Activated CD4-positive, alpha-beta T cell treated with anti-CD3 and anti-CD28 coated beads, Interleukin-2, Interleukin-4, amounts not matched to agents 100 ng/mL and 50 ng/mL, durations not matched to agents 16 hours and 8 hours (primary cell): Measurements from ENCODE around the gene MYO1H.
"Not testable (repeated sequence)": the region's sequence is repeated elsewhere in the genome, so short reads cannot be mapped to it uniquely, and the experiment has no call there.

Experiments
- DNase-seq: peaks from one replicate; pipeline ENCODE4 v3.0.0-alpha.2; 2020; ENCODE audit warnings: low spot score

The MYO1H gene

DNA sequence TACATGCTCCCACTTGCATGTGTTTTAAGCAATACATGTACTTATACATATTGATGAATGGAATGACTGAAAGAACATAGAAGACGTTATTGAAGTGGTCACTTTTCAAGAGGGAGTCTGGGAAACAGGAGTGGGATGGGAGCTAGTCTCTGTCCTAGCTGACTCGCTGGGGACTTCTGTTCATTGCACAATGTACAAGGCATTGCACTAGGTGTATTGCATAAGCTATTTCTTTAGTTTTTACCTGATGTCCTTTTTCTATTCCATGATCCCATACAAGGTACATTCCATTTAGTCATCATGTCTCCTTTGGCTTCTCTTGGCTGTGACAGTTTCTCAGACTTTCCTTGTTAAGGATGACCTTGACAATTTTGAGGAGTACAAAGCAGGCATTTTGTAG lies 4.0 kb upstream of the MYO1H start:
- DNase-seq: no peak

DNA sequence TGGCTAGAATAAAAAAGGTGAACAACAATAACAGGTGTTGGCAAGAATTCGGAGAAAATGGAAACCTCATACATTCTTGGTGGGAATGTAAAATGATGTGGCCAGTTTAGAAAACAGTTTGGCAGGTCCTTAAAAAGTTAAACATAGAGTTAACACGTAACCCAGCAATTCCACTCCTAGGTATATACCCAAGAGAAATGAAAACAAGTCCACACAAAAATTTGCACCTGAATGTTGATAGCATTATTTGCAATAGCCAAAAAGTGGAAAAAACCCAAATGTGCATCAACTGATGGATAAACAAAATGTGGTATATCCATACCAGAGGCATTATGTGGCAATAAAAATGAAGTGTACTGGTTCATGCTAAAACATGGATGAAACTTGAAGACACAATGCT lies 2.3 kb upstream of the MYO1H start:
- no peak for DNase-seq

- peak; percentile 33 for DNase-seq
Measured at GRCh38 chr12:109346920-109347319, 780 bp upstream of the MYO1H start.

- DNase-seq: no peak
Measured at GRCh38 chr12:109352184-109352583, 4.5 kb downstream of the MYO1H start.

GRCh38 chr12:109356577-109356976 lies 8.9 kb downstream of the MYO1H start:
- no peak for DNase-seq

- no peak for DNase-seq
Measured at GRCh38 chr12:109357032-109357431, 9.3 kb downstream of the MYO1H start.

- peak; percentile 91 for DNase-seq
Measured at GRCh38 chr12:109358154-109358869, 10.6 kb downstream of the MYO1H start.

- DNase-seq: no peak
Measured at GRCh38 chr12:109359131-109359690, 11.5 kb downstream of the MYO1H start.

GRCh38 chr12:109369831-109370230 lies 22.1 kb downstream of the MYO1H start:
- DNase-seq: no peak

DNA sequence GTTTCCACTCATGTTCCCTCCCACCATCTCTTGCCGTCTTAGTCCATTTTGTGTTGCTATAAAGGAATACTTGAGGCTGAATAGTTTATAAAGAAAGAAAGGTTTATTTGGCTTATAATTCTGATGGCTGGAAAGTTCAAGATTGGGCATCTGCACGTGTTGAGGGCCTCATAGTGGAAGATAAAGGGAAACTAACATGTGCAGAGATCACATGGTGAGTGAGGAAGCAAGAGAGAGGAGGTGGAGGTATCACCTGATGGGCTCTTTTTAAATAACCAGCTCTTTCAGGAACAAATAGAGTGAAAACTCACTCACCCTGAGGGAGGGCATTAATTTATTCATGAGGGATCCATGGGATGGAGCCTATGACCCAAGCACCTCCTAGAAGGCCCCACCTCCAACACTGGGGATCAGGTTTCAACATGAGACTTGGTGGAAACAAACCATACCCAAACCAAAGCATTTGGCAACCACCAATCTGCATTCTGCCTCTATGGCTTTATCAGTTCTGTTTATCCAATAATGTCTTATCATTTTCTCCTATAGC lies 29.5 kb downstream of the MYO1H start:
- DNase-seq: no peak

GRCh38 chr12:109378569-109378968 lies 30.9 kb downstream of the MYO1H start:
- no peak for DNase-seq

GRCh38 chr12:109382031-109382430 lies 34.3 kb downstream of the MYO1H start:
- DNase-seq: no peak

GRCh38 chr12:109383240-109383639 lies 35.5 kb downstream of the MYO1H start:
- DNase-seq: no peak

DNA sequence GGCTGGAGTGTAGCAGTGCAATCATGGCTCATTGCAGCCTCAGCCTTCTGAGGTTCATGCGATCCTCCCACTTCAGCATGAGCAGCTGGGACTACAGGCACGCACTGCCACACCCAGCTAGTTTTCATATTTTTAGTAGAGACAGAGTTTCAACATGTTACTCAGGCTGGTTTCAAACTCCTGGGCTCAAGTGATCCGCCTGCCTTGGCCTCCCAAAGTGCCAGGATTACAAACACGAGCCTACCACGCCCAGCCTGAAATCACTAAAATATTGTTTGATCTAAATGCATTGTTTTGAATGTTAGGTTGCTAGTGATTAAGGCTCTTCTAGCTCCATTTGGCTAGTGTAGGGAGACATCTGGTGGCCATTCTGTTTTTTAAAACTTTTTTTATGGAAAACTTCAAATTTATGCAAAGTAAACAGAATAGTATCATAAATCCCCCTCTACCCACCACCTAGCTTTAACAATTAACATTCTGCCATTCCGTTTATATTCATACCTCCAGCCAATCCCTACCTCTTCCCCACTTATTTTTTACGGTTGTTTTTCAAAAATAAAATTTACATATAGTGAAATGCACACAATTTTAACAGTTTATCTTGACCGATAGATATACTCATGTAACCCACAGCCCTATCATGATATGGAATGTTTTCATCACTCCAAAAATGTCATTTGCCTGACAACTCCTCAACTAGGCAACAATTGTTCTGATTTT lies 37.8 kb downstream of the MYO1H start:
- DNase-seq: peak; percentile 30

- no peak for DNase-seq
Measured at GRCh38 chr12:109386059-109386433, 38.3 kb downstream of the MYO1H start.

DNA sequence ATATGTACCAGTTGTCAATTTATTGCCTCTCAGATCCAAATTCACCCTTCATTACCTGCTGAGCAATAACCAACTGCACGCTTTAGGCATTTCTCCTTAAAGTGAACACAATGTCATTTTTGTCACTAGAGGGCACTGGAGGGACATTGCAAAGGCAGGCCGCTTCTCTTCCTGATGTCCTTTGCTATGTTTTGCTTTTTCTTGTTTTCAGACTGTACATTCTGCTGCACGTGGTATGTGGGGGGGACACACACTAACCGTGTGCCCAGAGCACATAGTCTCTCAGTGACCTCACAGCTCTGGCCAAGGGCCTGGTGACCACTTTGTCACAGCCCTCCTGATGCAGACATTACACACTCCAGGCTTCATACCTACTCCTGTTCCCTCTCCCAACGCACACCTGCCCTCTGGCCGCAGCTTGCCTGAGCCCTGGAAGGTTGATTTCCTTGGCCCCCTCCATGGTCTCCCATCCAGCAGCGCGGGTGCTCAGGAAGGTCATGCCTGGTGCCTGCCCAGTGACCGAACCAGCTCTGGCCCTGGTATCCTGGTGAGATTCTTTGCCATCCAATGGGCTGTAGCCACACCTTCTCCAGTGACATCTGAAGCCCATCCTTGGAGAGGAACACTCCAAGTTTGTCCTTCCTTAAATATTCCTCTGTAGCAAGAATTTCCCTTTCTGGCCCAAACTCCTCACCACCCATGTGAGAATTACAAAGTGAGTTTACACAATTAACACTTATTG lies 39.9 kb downstream of the MYO1H start:
- DNase-seq: peak; percentile 36

GRCh38 chr12:109388167-109388563 lies 40.5 kb downstream of the MYO1H start:
- DNase-seq: no peak

DNA sequence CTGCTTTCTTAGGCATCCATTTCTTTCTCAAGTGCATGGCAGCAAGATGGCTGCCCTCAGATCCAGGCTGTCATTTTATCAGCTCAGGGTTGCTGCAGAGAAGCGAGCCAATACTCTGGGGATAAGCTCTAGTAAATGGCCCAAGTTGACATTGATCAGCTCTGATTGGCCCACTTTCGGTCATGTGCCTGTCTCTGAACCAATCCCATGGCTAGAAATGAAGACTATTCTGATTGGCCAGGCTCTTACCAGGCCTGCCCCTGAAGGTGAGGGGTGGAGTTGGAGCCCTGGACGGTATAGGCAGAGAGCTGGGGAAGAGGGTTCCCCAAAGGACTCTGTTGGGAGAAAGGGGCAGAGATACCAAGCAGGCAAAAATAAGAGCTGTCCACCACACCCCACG lies 41.4 kb downstream of the MYO1H start:
- DNase-seq: no peak

DNA sequence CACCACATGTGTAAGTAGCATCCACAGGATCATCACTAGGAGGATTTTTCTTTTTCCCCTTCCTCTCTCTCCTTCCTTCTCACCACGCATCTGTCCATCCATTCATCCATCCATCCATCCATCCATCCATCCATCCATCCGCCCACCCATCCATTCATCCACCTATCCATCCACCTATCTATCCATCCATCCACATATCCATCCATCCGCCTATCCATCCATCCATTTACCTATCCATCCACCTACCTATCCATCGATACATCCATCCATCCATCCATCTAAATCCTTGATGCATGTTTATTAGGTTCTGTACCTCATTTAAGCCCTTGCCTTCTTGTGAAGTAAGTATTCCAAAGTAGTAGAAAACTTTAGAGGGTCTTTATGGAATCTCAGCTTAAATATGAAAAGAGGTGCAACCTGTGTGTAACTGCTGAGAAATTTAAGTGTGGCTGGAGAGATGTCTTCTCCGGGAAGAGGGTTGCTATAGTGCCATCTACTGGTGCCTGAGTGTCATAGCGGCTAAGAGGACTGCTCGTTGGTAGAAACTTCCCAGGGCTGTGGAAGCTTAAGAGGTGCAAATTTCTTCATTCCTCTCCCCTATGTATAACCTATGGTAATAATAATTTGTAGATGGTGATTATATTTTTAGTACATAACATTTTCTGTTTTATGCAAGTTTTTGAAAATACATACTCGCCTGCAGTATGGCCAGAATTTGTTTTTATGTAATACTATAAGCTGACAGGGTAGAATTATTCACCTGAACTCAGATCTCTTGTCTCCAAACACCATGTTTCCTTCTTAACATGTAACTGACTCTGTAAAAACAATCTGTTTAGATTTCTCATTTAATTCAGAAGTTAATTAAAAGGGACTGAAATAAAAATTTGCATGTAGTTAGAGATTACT lies 46.0 kb downstream of the MYO1H start:
- DNase-seq: peak; percentile 60

- no peak for DNase-seq
Measured at GRCh38 chr12:109394891-109395290, 47.2 kb downstream of the MYO1H start.

GRCh38 chr12:109404841-109405240 lies 57.1 kb downstream of the MYO1H start:
- DNase-seq: not testable (repeated sequence)
